GM18951 (cell line): ENCODE measurements around the gene MCM3AP.

Experiments
- POLR2A ChIP-seq: IDR thresholded peaks from 4 replicates; pipeline ENCODE4 v1.6.1; 2011; ENCODE audit warnings: mild to moderate bottlenecking; ENCODE audit not compliant: insufficient read length, insufficient read depth; ENCODE audit errors: extremely low read depth
- in situ Hi-C: fragments of 300-500 bp; cut with MboI; formaldehyde crosslinking; loops from one replicate; pipeline ENCODE4 v1.12.0; 2022; ENCODE audit warnings: low sequenced_read_pairs, mixed read lengths, inconsistent platforms; ENCODE audit not compliant: unreplicated experiment

MCM3AP gene

GRCh38 chr21:46297338-46298271 is 12.2 kb upstream of the MCM3AP start:
- in situ Hi-C loops, result no loop called here
- no peak for TF ChIP-seq POLR2A

GRCh38 chr21:46295996-46296752 is 10.8 kb upstream of the MCM3AP start:
- in situ Hi-C loops, result no loop called here
- peak; percentile 29 for TF ChIP-seq POLR2A

GRCh38 chr21:46295177-46295770 is 9.9 kb upstream of the MCM3AP start:
- in situ Hi-C loops, result no loop called here
- no peak for TF ChIP-seq POLR2A

- in situ Hi-C loops, result no loop called here
- no peak for TF ChIP-seq POLR2A
These were observed 9.3 kb upstream of the MCM3AP start for GRCh38 chr21:46294647-46295176.

- TF ChIP-seq POLR2A, result no peak
These were observed 6.2 kb upstream of the MCM3AP start for GRCh38 chr21:46291561-46291960.

GRCh38 chr21:46289655-46290179 is 4.3 kb upstream of the MCM3AP start:
- TF ChIP-seq POLR2A, result no peak
- in situ Hi-C loops, result no loop called here

More at GRCh38 chr21:46291561-46291960, 6.2 kb upstream of the MCM3AP start:
- in situ Hi-C loops, result no loop called here

- TF ChIP-seq POLR2A, result no peak
- in situ Hi-C loops, result no loop called here
These were observed 2.1 kb upstream of the MCM3AP start for GRCh38 chr21:46287541-46287940.

- in situ Hi-C loops, result no loop called here
- no peak for TF ChIP-seq POLR2A
These were observed 1.2 kb upstream of the MCM3AP start for GRCh38 chr21:46286648-46287002.

- TF ChIP-seq POLR2A, result peak; percentile 88
- in situ Hi-C loops, result no loop called here
These were observed 593 bp upstream of the MCM3AP start, which contains the start of gene YBEY for GRCh38 chr21:46285761-46286647. Gene YBEY, plus strand, starts transcription at chr21:46286342. Its CDS starts 572 bp downstream, at chr21:46286914.

GRCh38 chr21:46284733-46285132 is 678 bp downstream of the MCM3AP start:
- no peak for TF ChIP-seq POLR2A
- in situ Hi-C loops, result no loop called here

- in situ Hi-C loops, result no loop called here
- TF ChIP-seq POLR2A, result no peak
These were observed 1.2 kb downstream of the MCM3AP start for GRCh38 chr21:46284077-46284644.
